Measurements from ENCODE around the gene ITGA1. TPM values are rescaled to one million over a fixed set of nuclear protein-coding genes. Genes with fewer than 3 reads are reported as not detected.
A peak's percentile ranks its signal among the peaks of the same experiment; 100 is the strongest.

The ITGA1 gene
- polyA plus RNA-seq, 1 donor from 2014 or later = not detected

DNA sequence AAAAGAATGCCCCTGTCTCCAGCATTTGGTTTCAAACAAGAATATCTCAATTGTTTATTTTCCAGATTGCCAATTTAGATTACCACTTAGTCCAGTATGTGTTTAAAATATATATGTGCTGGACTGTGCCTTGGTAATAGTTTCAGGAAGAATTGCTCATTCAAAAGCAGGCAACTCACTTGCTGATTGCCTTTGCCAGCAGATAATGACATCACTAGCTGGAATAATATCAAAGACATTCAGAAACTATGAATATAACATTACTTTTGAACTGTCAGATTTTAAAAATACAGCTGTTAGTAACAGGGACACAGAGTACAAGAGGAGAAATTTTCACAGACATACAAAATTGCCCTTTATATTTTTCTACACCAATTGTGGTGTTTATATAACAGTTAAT, 105.4 kb downstream of the ITGA1 start:
- Mint-ChIP-seq H3K9me3 (no peaks in the 10 kb centered on the region), H3K36me3 (no peaks in the 10 kb centered on the region), H3K4me1 (no peaks in the 10 kb centered on the region), H3K4me3 (no peak overlapping the region), H3K27me3 (peaks cover 3% of the 10 kb centered on the region), H3K27ac (no peak overlapping the region)

GRCh38 chr5:52893863-52894262, 106.1 kb downstream of the ITGA1 start:
- Mint-ChIP-seq H3K4me3 (no peak overlapping the region), H3K4me1 (no peaks in the 10 kb centered on the region), H3K27me3 (peaks cover 3% of the 10 kb centered on the region), H3K36me3 (no peaks in the 10 kb centered on the region), H3K27ac (no peak overlapping the region), H3K9me3 (no peaks in the 10 kb centered on the region)

GRCh38 chr5:52894451-52894850, 106.7 kb downstream of the ITGA1 start:
- Mint-ChIP-seq H3K4me1 (no peaks in the 10 kb centered on the region), H3K27ac (no peak overlapping the region), H3K27me3 (peaks cover 3% of the 10 kb centered on the region), H3K4me3 (no peak overlapping the region), H3K9me3 (no peaks in the 10 kb centered on the region), H3K36me3 (no peaks in the 10 kb centered on the region)

DNA sequence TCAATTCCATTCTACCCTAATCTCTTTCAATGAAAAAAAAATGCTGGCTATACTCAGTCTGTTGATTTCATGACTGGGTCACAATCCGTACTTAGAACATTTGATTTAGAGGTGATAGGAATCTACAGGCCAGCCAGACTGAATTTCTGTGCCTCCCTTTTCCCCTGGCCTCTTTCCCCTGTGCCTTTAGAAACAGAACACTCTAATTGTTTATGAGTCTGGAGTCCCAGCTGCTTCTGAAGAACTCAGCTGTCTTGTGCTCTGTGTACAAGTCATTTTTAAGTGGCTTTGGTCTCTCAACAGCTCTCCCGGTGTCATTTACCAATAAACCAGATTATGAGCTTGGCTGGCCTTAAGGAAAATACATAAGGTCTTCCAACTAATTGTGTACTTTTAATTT, 107.4 kb downstream of the ITGA1 start:
- peaks cover 3% of the 10 kb centered on the region for H3K27me3 Mint-ChIP-seq
- H3K36me3 Mint-ChIP-seq = no peaks in the 10 kb centered on the region
- H3K4me1 Mint-ChIP-seq = no peaks in the 10 kb centered on the region
- no peak overlapping the region for H3K27ac Mint-ChIP-seq
- H3K9me3 Mint-ChIP-seq = no peaks in the 10 kb centered on the region
- H3K4me3 Mint-ChIP-seq = no peak overlapping the region

- H3K4me3 Mint-ChIP-seq = no peak overlapping the region
- H3K27me3 Mint-ChIP-seq = peaks cover 3% of the 10 kb centered on the region
- no peaks in the 10 kb centered on the region for H3K9me3 Mint-ChIP-seq
- H3K36me3 Mint-ChIP-seq = no peaks in the 10 kb centered on the region
- no peaks in the 10 kb centered on the region for H3K4me1 Mint-ChIP-seq
- H3K27ac Mint-ChIP-seq = no peak overlapping the region
Observed at GRCh38 chr5:52895572-52896413, 108.1 kb downstream of the ITGA1 start.

DNA sequence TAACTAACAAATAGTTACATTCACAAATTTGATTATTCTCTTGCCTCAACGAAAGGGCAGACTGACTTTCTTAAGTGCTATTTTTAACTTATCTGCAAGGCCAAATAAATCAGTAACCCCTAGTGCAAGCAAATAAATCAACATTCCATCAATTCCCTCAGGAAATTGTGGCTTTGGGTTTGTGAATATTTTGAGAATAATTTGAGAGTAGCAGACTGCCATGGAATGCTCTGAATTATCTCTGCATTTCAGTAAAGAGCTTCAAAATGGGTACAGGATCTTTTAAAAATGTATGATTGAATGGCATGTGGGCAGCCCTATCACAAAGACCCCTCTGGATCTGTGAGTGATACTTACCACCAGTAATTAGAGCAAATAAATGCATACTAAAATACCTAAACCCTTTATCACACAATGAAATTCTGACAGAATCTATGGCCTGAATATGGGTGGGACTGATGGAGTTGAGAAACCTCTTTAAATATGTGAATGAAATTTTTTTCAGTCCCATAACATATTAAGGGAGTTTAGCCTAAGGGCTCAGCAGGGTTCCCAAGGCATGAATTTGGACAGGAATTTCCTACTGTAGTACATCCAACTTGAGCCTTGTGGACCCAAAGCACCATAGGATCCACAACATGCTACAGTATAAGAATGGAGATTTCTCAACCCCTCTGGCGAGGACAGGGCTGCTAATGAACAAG, 109.0 kb downstream of the ITGA1 start:
- H3K4me1 Mint-ChIP-seq = no peaks in the 10 kb centered on the region
- peaks cover 0 to 5% (median 2%) of the 10 kb centered on the region in 3 donors for H3K9me3 Mint-ChIP-seq
- H3K27me3 Mint-ChIP-seq = peaks cover 3% of the 10 kb centered on the region
- H3K4me3 Mint-ChIP-seq = no peak overlapping the region
- H3K27ac Mint-ChIP-seq = no peak overlapping the region
- H3K36me3 Mint-ChIP-seq = no peaks in the 10 kb centered on the region

GRCh38 chr5:52897238-52897614, 109.5 kb downstream of the ITGA1 start:
- H3K4me3 Mint-ChIP-seq = no peak overlapping the region
- H3K4me1 Mint-ChIP-seq = no peaks in the 10 kb centered on the region
- no peaks in the 10 kb centered on the region for H3K36me3 Mint-ChIP-seq
- peaks cover 0 to 8% (median 2%) of the 10 kb centered on the region in 3 donors for H3K9me3 Mint-ChIP-seq
- H3K27ac Mint-ChIP-seq = no peak overlapping the region
- peaks cover 3% of the 10 kb centered on the region for H3K27me3 Mint-ChIP-seq

- no peak overlapping the region for H3K27ac Mint-ChIP-seq
- H3K27me3 Mint-ChIP-seq = peaks cover 3% of the 10 kb centered on the region
- no peaks in the 10 kb centered on the region for H3K4me1 Mint-ChIP-seq
- no peaks in the 10 kb centered on the region for H3K36me3 Mint-ChIP-seq
- H3K9me3 Mint-ChIP-seq = peaks cover 0 to 8% (median 2%) of the 10 kb centered on the region in 3 donors
- no peak overlapping the region for H3K4me3 Mint-ChIP-seq
Observed at GRCh38 chr5:52898961-52899680, 111.4 kb downstream of the ITGA1 start.

- Mint-ChIP-seq H3K4me1 (no peaks in the 10 kb centered on the region), H3K27me3 (no peaks in the 10 kb centered on the region), H3K9me3 (peaks cover 0 to 8% (median 3%) of the 10 kb centered on the region in 3 donors), H3K36me3 (no peaks in the 10 kb centered on the region), H3K27ac (no peak overlapping the region), H3K4me3 (no peak overlapping the region)
Observed at GRCh38 chr5:52903142-52903541, 115.4 kb downstream of the ITGA1 start.

GRCh38 chr5:52906343-52906742, 118.6 kb downstream of the ITGA1 start:
- H3K9me3 Mint-ChIP-seq = peaks cover 0 to 4% (median 1%) of the 10 kb centered on the region in 3 donors
- no peaks in the 10 kb centered on the region for H3K4me1 Mint-ChIP-seq
- H3K4me3 Mint-ChIP-seq = no peak overlapping the region
- no peaks in the 10 kb centered on the region for H3K27me3 Mint-ChIP-seq
- H3K27ac Mint-ChIP-seq = no peak overlapping the region
- no peaks in the 10 kb centered on the region for H3K36me3 Mint-ChIP-seq

GRCh38 chr5:52906845-52907244, 119.1 kb downstream of the ITGA1 start:
- Mint-ChIP-seq H3K36me3 (no peaks in the 10 kb centered on the region), H3K4me1 (no peaks in the 10 kb centered on the region), H3K4me3 (no peak overlapping the region), H3K9me3 (peaks cover 0 to 1% (median 1%) of the 10 kb centered on the region in 3 donors), H3K27ac (no peak overlapping the region), H3K27me3 (no peaks in the 10 kb centered on the region)

- no peaks in the 10 kb centered on the region for H3K36me3 Mint-ChIP-seq
- H3K9me3 Mint-ChIP-seq = peaks cover 0 to 1% (median 0%) of the 10 kb centered on the region in 3 donors
- H3K27ac Mint-ChIP-seq = no peak overlapping the region
- H3K27me3 Mint-ChIP-seq = no peaks in the 10 kb centered on the region
- no peak overlapping the region for H3K4me3 Mint-ChIP-seq
- H3K4me1 Mint-ChIP-seq = no peaks in the 10 kb centered on the region
Observed at GRCh38 chr5:52909192-52909591, 121.5 kb downstream of the ITGA1 start.

DNA sequence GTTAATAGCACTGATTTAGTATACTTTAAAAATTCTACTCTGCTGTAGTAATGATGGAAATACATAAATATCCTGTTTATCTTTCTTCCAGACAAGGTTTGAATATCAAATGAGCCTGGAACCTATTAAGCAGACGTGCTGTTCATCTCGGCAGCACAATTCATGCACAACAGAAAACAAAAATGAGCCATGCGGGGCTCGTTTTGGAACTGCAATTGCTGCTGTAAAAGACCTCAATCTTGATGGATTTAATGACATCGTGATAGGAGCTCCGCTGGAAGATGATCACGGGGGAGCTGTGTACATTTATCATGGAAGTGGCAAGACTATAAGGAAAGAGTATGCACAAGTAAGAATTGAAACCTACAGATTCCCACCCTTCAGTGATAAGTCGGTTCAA, 122.4 kb downstream of the ITGA1 start:
- Mint-ChIP-seq H3K27ac (no peak overlapping the region), H3K9me3 (peaks cover 0 to 1% (median 0%) of the 10 kb centered on the region in 3 donors), H3K36me3 (no peaks in the 10 kb centered on the region), H3K4me1 (peaks cover 0 to 1% (median 0%) of the 10 kb centered on the region in 3 donors), H3K4me3 (no peak overlapping the region), H3K27me3 (peaks cover 2% of the 10 kb centered on the region)

- Mint-ChIP-seq H3K27me3 (peaks cover 2% of the 10 kb centered on the region), H3K4me3 (peak overlapping the region in 2 of 4 donors; percentile 35 to 84), H3K27ac (no peak overlapping the region), H3K4me1 (peaks cover 0 to 4% (median 4%) of the 10 kb centered on the region in 3 donors), H3K9me3 (no peaks in the 10 kb centered on the region), H3K36me3 (no peaks in the 10 kb centered on the region)
Observed at GRCh38 chr5:52915176-52915875, 127.6 kb downstream of the ITGA1 start.

GRCh38 chr5:52920929-52921328, 133.2 kb downstream of the ITGA1 start:
- no peak overlapping the region for H3K27ac Mint-ChIP-seq
- H3K4me3 Mint-ChIP-seq = no peak overlapping the region
- H3K27me3 Mint-ChIP-seq = peaks cover 2% of the 10 kb centered on the region
- H3K9me3 Mint-ChIP-seq = no peaks in the 10 kb centered on the region
- H3K36me3 Mint-ChIP-seq = no peaks in the 10 kb centered on the region
- no peaks in the 10 kb centered on the region for H3K4me1 Mint-ChIP-seq

Data from IgD-negative memory B cell (primary cell).